DOHH2 (cell line): ENCODE data around the gene FOSL2.

Source experiments
- H3F3A ChIP-seq: fragments of 200-600 bp; sonication (generic), shearing (Covaris generic); 2 replicates; pipeline ENCODE4 v1.6.0; 2016; ENCODE audit warnings: antibody characterized with exemption, mild to moderate bottlenecking; ENCODE audit not compliant: control insufficient read depth, insufficient read depth
- H3K27ac ChIP-seq: fragments of 200-600 bp; sonication (generic); 2 replicates; pipeline ENCODE4 v1.5.1; 2014; ENCODE audit warnings: low read depth, mild to moderate bottlenecking, low read length, moderate library complexity
- H3K27me3 ChIP-seq: fragments of 200-600 bp; sonication (generic); 2 replicates; pipeline ENCODE4 v1.6.1; 2014; ENCODE audit warnings: mild to moderate bottlenecking, low read length, mixed read lengths; ENCODE audit not compliant: control insufficient read depth
- H3K36me3 ChIP-seq: fragments of 200-600 bp; sonication (generic); 2 replicates; pipeline ENCODE4 v1.6.1; 2014; ENCODE audit warnings: mild to moderate bottlenecking, low read length, moderate library complexity, mixed read lengths; ENCODE audit not compliant: control insufficient read depth
- H3K4me1 ChIP-seq: fragments of 200-600 bp; sonication (generic); 2 replicates; pipeline ENCODE4 v1.6.1; 2014; ENCODE audit warnings: mild to moderate bottlenecking, low read length, mixed read lengths; ENCODE audit not compliant: control insufficient read depth
- H3K4me2 ChIP-seq: fragments of 200-600 bp; sonication (generic); 2 replicates; pipeline ENCODE4 v1.6.0; 2014; ENCODE audit warnings: mild to moderate bottlenecking, low read length, moderate library complexity
- H3K4me3 ChIP-seq: fragments of 200-600 bp; sonication (generic); 2 replicates; pipeline ENCODE4 v1.5.1; 2014; ENCODE audit warnings: mild to moderate bottlenecking, low read length, mixed read lengths
- H3K79me2 ChIP-seq: fragments of 200-600 bp; sonication (generic); 2 replicates; pipeline ENCODE4 v1.6.1; 2014; ENCODE audit warnings: mild to moderate bottlenecking, low read length, mixed read lengths; ENCODE audit not compliant: control insufficient read depth
- H3K9me2 ChIP-seq: fragments of 200-600 bp; sonication (generic); replicated peaks from 2 replicates; pipeline ENCODE4 v1.6.1; 2014; ENCODE audit warnings: mild to moderate bottlenecking, low read length, mixed read lengths; ENCODE audit not compliant: control insufficient read depth
- H3K9me3 ChIP-seq: fragments of 200-600 bp; sonication (generic); 2 replicates; pipeline ENCODE4 v1.6.1; 2014; ENCODE audit warnings: antibody characterized with exemption, low read length, mixed read lengths; ENCODE audit not compliant: control insufficient read depth, insufficient read depth
- H4K20me1 ChIP-seq: fragments of 200-600 bp; sonication (generic); 2 replicates; pipeline ENCODE4 v1.6.0; 2014; ENCODE audit warnings: low read depth, mild to moderate bottlenecking, antibody characterized with exemption, low read length, moderate library complexity; ENCODE audit not compliant: control insufficient read depth, insufficient read depth
- CTCF ChIP-seq: fragments of 200-600 bp; sonication (generic); IDR thresholded peaks from one replicate; pipeline ENCODE4 v1.5.1; 2014; ENCODE audit warnings: antibody characterized with exemption, mild to moderate bottlenecking, low read depth, low read length; ENCODE audit not compliant: poor library complexity, severe bottlenecking
- EZH2phosphoT487 ChIP-seq: fragments of 200-600 bp; sonication (generic); IDR thresholded peaks from 2 replicates; pipeline ENCODE4 v1.6.1; 2017; ENCODE audit warnings: borderline replicate concordance, mild to moderate bottlenecking, antibody characterized with exemption, low read length, moderate library complexity, mixed read lengths

Gene FOSL2

GRCh38 chr2:28430788-28431418 lies 38.2 kb downstream of the FOSL2 start:
- Histone ChIP-seq H3K27me3 (peaks cover 9% of the 10 kb centered on the region), H3K27ac (no peak overlapping the region), H3K4me2 (no peak overlapping the region), H3K36me3 (no peaks in the 10 kb centered on the region), H3K79me2 (no peaks in the 10 kb centered on the region), H4K20me1 (no peaks in the 10 kb centered on the region), H3K4me3 (no peak overlapping the region), H3K9me3 (no peaks in the 10 kb centered on the region), H3F3A (no peaks in the 10 kb centered on the region), H3K9me2 (no peaks in the 10 kb centered on the region), H3K4me1 (no peaks in the 10 kb centered on the region)
- TF ChIP-seq EZH2phosphoT487 (no peak), CTCF (no peak)

DNA sequence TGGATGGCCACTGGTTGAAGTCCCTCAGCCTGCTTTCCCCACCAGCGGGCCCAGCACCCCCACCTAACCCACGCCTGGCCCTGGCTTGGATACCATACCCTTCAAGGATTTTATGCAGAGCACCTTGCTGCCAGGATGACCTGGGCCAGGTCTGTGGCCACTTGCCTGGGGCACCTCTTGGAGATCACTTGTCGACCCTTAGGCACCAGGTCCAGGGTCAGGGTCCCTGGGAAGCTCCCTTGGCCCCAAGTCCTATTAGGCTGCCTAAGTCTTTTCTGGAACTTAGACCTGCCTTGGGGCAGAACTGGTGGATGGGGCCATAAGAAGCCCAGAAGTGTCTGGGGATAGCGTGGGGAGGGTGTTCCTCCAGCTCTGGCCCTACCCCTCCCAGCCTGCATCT lies 39.1 kb downstream of the FOSL2 start:
- Histone ChIP-seq H3K79me2 (no peaks in the 10 kb centered on the region), H3K4me1 (no peaks in the 10 kb centered on the region), H3K4me2 (no peak overlapping the region), H3K9me3 (no peaks in the 10 kb centered on the region), H3K9me2 (no peaks in the 10 kb centered on the region), H3K27ac (no peak overlapping the region), H3K4me3 (no peak overlapping the region), H4K20me1 (no peaks in the 10 kb centered on the region), H3K27me3 (peaks cover 6% of the 10 kb centered on the region; the same call in 1 of the 2 replicates), H3F3A (no peaks in the 10 kb centered on the region), H3K36me3 (no peaks in the 10 kb centered on the region)
- no peak for TF ChIP-seq EZH2phosphoT487
- TF ChIP-seq CTCF, result no peak

DNA sequence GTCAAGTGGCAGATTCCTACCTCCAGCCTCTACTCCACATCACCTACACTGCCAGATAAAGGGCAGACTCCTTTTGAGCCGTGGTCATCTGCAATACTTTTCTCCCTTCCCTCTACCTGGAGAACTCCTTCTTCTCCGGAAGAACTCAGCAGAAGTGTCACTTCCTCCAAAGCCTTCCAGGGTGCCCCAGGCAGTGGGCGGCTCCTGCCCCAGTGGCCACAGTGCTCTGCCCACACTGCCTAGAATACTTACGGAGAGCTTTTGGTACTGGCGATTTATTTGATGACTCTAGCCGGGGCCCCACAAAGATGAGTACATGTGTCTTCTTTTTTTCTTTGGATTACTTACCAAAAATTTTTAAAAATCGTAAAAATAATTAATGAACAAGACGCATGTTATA lies 39.7 kb downstream of the FOSL2 start:
- TF ChIP-seq EZH2phosphoT487 (no peak), CTCF (no peak)
- no peaks in the 10 kb centered on the region for H3K36me3 ChIP-seq
- no peaks in the 10 kb centered on the region for H3K79me2 ChIP-seq
- H4K20me1 ChIP-seq, result no peaks in the 10 kb centered on the region
- no peaks in the 10 kb centered on the region for H3K9me3 ChIP-seq
- no peaks in the 10 kb centered on the region for H3K9me2 ChIP-seq
- no peak overlapping the region for H3K4me3 ChIP-seq
- peaks cover 6% of the 10 kb centered on the region; the same call in 1 of the 2 replicates for H3K27me3 ChIP-seq
- no peak overlapping the region for H3K4me2 ChIP-seq
- H3K27ac ChIP-seq, result no peak overlapping the region
- no peaks in the 10 kb centered on the region for H3K4me1 ChIP-seq
- H3F3A ChIP-seq, result no peaks in the 10 kb centered on the region
